HG03025 (cell line): ENCODE measurements around the gene PDGFC.
"Not testable (repeated sequence)": the region's sequence is repeated elsewhere in the genome, so short reads cannot be mapped to it uniquely, and the experiment has no call there.

ENCODE experiments used
- ATAC-seq: cut with Tn5 transposase; IDR thresholded peaks from one replicate; pipeline ENCODE4 v1.9.1; 2021; ENCODE audit warnings: mild to moderate bottlenecking, moderate library complexity; ENCODE audit not compliant: unreplicated experiment, low FRiP score

PDGFC gene

GRCh38 chr4:156953951-156954350, 17.6 kb downstream of the PDGFC start:
- no peak for ATAC-seq

GRCh38 chr4:156953001-156953400, 18.6 kb downstream of the PDGFC start:
- no peak for ATAC-seq

GRCh38 chr4:156952078-156952759, 19.4 kb downstream of the PDGFC start:
- no peak for ATAC-seq

- ATAC-seq, result no peak
Measured at GRCh38 chr4:156950948-156951347, 20.7 kb downstream of the PDGFC start.

GRCh38 chr4:156950090-156950489, 21.5 kb downstream of the PDGFC start:
- no peak for ATAC-seq

GRCh38 chr4:156949373-156949814, 22.2 kb downstream of the PDGFC start:
- no peak for ATAC-seq

- no peak for ATAC-seq
Measured at GRCh38 chr4:156948738-156949137, 22.9 kb downstream of the PDGFC start.

GRCh38 chr4:156948133-156948532, 23.5 kb downstream of the PDGFC start:
- no peak for ATAC-seq

- no peak for ATAC-seq
Measured at GRCh38 chr4:156946516-156947424, 24.8 kb downstream of the PDGFC start.

- ATAC-seq, result no peak
Measured at GRCh38 chr4:156945532-156945931, 26.1 kb downstream of the PDGFC start.

- ATAC-seq, result no peak
Measured at GRCh38 chr4:156942991-156943390, 28.6 kb downstream of the PDGFC start.

- ATAC-seq, result no peak
Measured at GRCh38 chr4:156941940-156942548, 29.6 kb downstream of the PDGFC start.

- no peak for ATAC-seq
Measured at GRCh38 chr4:156939801-156940200, 31.8 kb downstream of the PDGFC start.

GRCh38 chr4:156939139-156939538, 32.5 kb downstream of the PDGFC start:
- no peak for ATAC-seq

- no peak for ATAC-seq
Measured at GRCh38 chr4:156934259-156934635, 37.4 kb downstream of the PDGFC start.

- no peak for ATAC-seq
Measured at GRCh38 chr4:156933633-156934258, 37.9 kb downstream of the PDGFC start.

- ATAC-seq, result not testable (repeated sequence)
Measured at GRCh38 chr4:156932360-156932759, 39.2 kb downstream of the PDGFC start.

GRCh38 chr4:156931267-156931666, 40.3 kb downstream of the PDGFC start:
- no peak for ATAC-seq

- no peak for ATAC-seq
Measured at GRCh38 chr4:156929386-156930105, 42.1 kb downstream of the PDGFC start.

- no peak for ATAC-seq
Measured at GRCh38 chr4:156924774-156925315, 46.8 kb downstream of the PDGFC start.
